NB4 (cell line): ENCODE data around the gene CEP170.

Experiments
- CTCF ChIP-seq: IDR thresholded peaks from one replicate; pipeline ENCODE4 v1.5.1; 2012; ENCODE audit warnings: low read depth, low read length
- MAX ChIP-seq: IDR thresholded peaks from 2 replicates; pipeline ENCODE4 v1.6.1; 2011; ENCODE audit warnings: low read depth, low read length
- MYC ChIP-seq: IDR thresholded peaks from 2 replicates; pipeline ENCODE4 v1.6.1; 2011; ENCODE audit warnings: low read depth, low read length
- POLR2A ChIP-seq: IDR thresholded peaks from 2 replicates; pipeline ENCODE4 v1.6.1; 2011; ENCODE audit warnings: mild to moderate bottlenecking; ENCODE audit not compliant: insufficient read length; ENCODE audit errors: extremely low read depth

- no peak for TF ChIP-seq CTCF
- no peak for TF ChIP-seq MAX
- no peak for TF ChIP-seq POLR2A
- no peak for TF ChIP-seq MYC
Observed at GRCh38 chr1:243261390-243261789, 6.3 kb upstream of the CEP170 start.
